Endothelial cell of umbilical vein (primary cell): ENCODE measurements around the gene ALG13. TPM values are rescaled to one million over a fixed set of nuclear protein-coding genes. Genes with fewer than 3 reads are reported as not detected.

Experiments used
- BruUV-seq: library from RNA; stranded (reverse); fragments of 400-500 nt; replicated peaks from 2 replicates; lab custom pipeline; 2021; lab: Mats Ljungman, UMichigan
- CTCF ChIA-PET: fragments of 300-600, 350-600 bp; sonication (Branson Sonifier 250); formaldehyde crosslinking; loops from one replicate; lab custom pipeline; 2021; ENCODE audit warnings: antibody characterized with exemption, inconsistent platforms; lab: Charles Lee
- POLR2A ChIA-PET: fragments of 300-600, 350-600 bp; sonication (Branson Sonifier 250); formaldehyde crosslinking; loops from one replicate; lab custom pipeline; 2021; ENCODE audit warnings: antibody characterized with exemption, inconsistent platforms; lab: Charles Lee
- DNase-seq: peaks from one replicate; pipeline ENCODE4 v3.0.0-alpha.2; 2011; ENCODE audit warnings: low read depth, low spot score
- FAIRE-seq: peaks from 2 replicates; lab custom pipeline; 2011; peaks lifted over from hg19 to GRCh38; lab: Jason Lieb, UNC
- H2AFZ ChIP-seq: 2 replicates; pipeline ENCODE4 v1.6.0; 2012; ENCODE audit warnings: low read depth, low read length, control low read depth, inconsistent platforms
- H3K27ac ChIP-seq: 2 replicates; pipeline ENCODE4 v1.5.1; 2011; ENCODE audit warnings: low read depth, mild to moderate bottlenecking, control low read depth, low read length, moderate library complexity; ENCODE audit not compliant: insufficient read depth
- H3K27me3 ChIP-seq, 2 experiments: 2 replicates each; pipeline versions ENCODE4 v1.6.0 to v1.6.1; 2011; ENCODE audit warnings: low read length in 2 of 2, mixed read lengths in 1 of 2; ENCODE audit not compliant: control insufficient read depth in 2 of 2, insufficient read depth in 2 of 2
- H3K36me3 ChIP-seq, 2 experiments: 2 replicates in 1 of 2; 3 replicates in 1 of 2; pipeline ENCODE4 v1.5.1; 2011; ENCODE audit warnings: low read length in 2 of 2, mild to moderate bottlenecking in 1 of 2, moderate library complexity in 1 of 2; ENCODE audit not compliant: control insufficient read depth in 2 of 2, insufficient read depth in 2 of 2; ENCODE audit errors: extremely low read depth in 1 of 2
- H3K4me1 ChIP-seq: 3 replicates; pipeline ENCODE4 v1.5.1; 2011; ENCODE audit warnings: mild to moderate bottlenecking, low read length; ENCODE audit not compliant: control insufficient read depth, insufficient read depth; ENCODE audit errors: extremely low read depth
- H3K4me2 ChIP-seq: 2 replicates; pipeline ENCODE4 v1.6.1; 2011; ENCODE audit warnings: low read length, control low read depth, mixed read lengths; ENCODE audit not compliant: insufficient read depth
- H3K4me3 ChIP-seq, 3 experiments: fragments of 200-600 bp in 1 of 3; sonication (generic), shearing (Covaris generic) in 1 of 3; replicated peaks in 1 of 3; 2 replicates each; pipeline ENCODE4 v1.5.1; 2011 to 2016; ENCODE audit warnings: control low read depth in 3 of 3, low read length in 3 of 3, mild to moderate bottlenecking in 2 of 3, inconsistent platforms in 1 of 3, low read depth in 1 of 3, moderate library complexity in 1 of 3; ENCODE audit not compliant: insufficient read depth in 1 of 3
- H3K79me2 ChIP-seq: 2 replicates; pipeline ENCODE4 v1.6.0; 2012; ENCODE audit warnings: low read length, inconsistent platforms; ENCODE audit not compliant: control insufficient read depth, insufficient read depth
- H3K9ac ChIP-seq: replicated peaks from 2 replicates; pipeline ENCODE3; 2011; ENCODE audit warnings: low read length, control low read depth; ENCODE audit not compliant: insufficient read depth; ENCODE audit errors: extremely low read depth
- H3K9me1 ChIP-seq: replicated peaks from 3 replicates; pipeline ENCODE4 v1.6.0; 2011; ENCODE audit warnings: mild to moderate bottlenecking, low read length; ENCODE audit not compliant: control insufficient read depth, insufficient read depth; ENCODE audit errors: extremely low read depth
- H3K9me3 ChIP-seq: replicated peaks from 2 replicates; pipeline ENCODE4 v1.5.1; 2012; ENCODE audit warnings: low read length, inconsistent platforms; ENCODE audit not compliant: control insufficient read depth, insufficient read depth
- H4K20me1 ChIP-seq: replicated peaks from 2 replicates; pipeline ENCODE3; 2011; ENCODE audit warnings: mild to moderate bottlenecking, low read length; ENCODE audit not compliant: control insufficient read depth, insufficient read depth; ENCODE audit errors: extremely low read depth
- CTCF ChIP-seq, 2 donors: IDR thresholded peaks; 1 replicate in 1 of 2; 2 replicates in 1 of 2; pipeline ENCODE4 v1.5.1; 2011; ENCODE audit warnings: low read length in 2 of 2, mild to moderate bottlenecking in 2 of 2, moderate library complexity in 2 of 2, control low read depth in 1 of 2, inconsistent platforms in 1 of 2, low read depth in 1 of 2; ENCODE audit not compliant: insufficient read depth in 1 of 2; ENCODE audit errors: extremely low read depth in 1 of 2
- EZH2 ChIP-seq: IDR thresholded peaks from 2 replicates; pipeline ENCODE4 v1.6.1; 2012; ENCODE audit warnings: borderline replicate concordance, low read depth, mild to moderate bottlenecking, moderate library complexity, low read length, inconsistent platforms; ENCODE audit not compliant: severe bottlenecking
- FOS ChIP-seq: IDR thresholded peaks from 2 replicates; pipeline ENCODE4 v1.6.1; 2011; ENCODE audit warnings: mild to moderate bottlenecking, low read length, moderate library complexity, borderline replicate concordance; ENCODE audit not compliant: insufficient read depth
- GATA2 ChIP-seq: IDR thresholded peaks from 2 replicates; pipeline ENCODE4 v1.7.0; 2011; ENCODE audit warnings: low read depth, mild to moderate bottlenecking, moderate library complexity, mixed read lengths, low read length; ENCODE audit not compliant: insufficient read length, insufficient read depth
- JUN ChIP-seq: IDR thresholded peaks from 2 replicates; pipeline ENCODE4 v1.6.1; 2011; ENCODE audit warnings: borderline replicate concordance, low read depth; ENCODE audit not compliant: insufficient read length, insufficient read depth
- MAX ChIP-seq: IDR thresholded peaks from 2 replicates; pipeline ENCODE4 v1.6.1; 2011; ENCODE audit not compliant: insufficient read depth, insufficient read length
- MYC ChIP-seq: IDR thresholded peaks from one replicate; pipeline ENCODE4 v1.6.1; 2011; ENCODE audit warnings: mild to moderate bottlenecking, low read depth, low read length
- POLR2A ChIP-seq: IDR thresholded peaks from 2 replicates; pipeline ENCODE4 v1.6.1; 2012; ENCODE audit warnings: low read depth, mild to moderate bottlenecking, control low read depth, low read length
- POLR2AphosphoS5 ChIP-seq: IDR thresholded peaks from 2 replicates; pipeline ENCODE4 v1.6.1; 2012; ENCODE audit warnings: low read depth, mild to moderate bottlenecking, control low read depth, low read length, moderate library complexity; ENCODE audit not compliant: insufficient read depth
- dilution Hi-C: fragments of 300-500 bp; cut with MboI; formaldehyde crosslinking; loops from one replicate; pipeline ENCODE4 v1.15.0; 2019; ENCODE audit warnings: low sequenced_read_pairs; ENCODE audit not compliant: extremely low pct_ligation_motif_present
- intact Hi-C: fragments of 100-400 bp; cut with micrococcal nuclease; formaldehyde crosslinking; loops from one replicate; pipeline ENCODE4 v1.10.0; 2022
- polyA plus RNA-seq, 4 experiments: library from polyadenylated mRNA; depleted of rRNA in 3 of 4; stranded (reverse) in 3 of 4; unstranded in 1 of 4; fragments of >200 nt; gene quantifications; 2 replicates each; pipeline versions ENCODE4 v1.2.1 to v1.2.3, GENCODE V29; 2011 to 2012; ENCODE audit warnings: missing spikeins in 1 of 4
- total RNA-seq: library from RNA; stranded (reverse); gene quantifications from 2 replicates; pipeline ENCODE4 v1.2.3, GENCODE V29; 2021

ALG13 gene
- total and polyA plus RNA-seq, 2 donors (not counting 3 experiments of a cell fraction or from before 2014, with no cell fraction given): 37.9 to 59.2 TPM

- no peaks in the 10 kb centered on the region for H4K20me1 ChIP-seq
- no peak overlapping the region for H2AFZ ChIP-seq
- H3K4me1 ChIP-seq: no peaks in the 10 kb centered on the region
- no peak overlapping the region for H3K9ac ChIP-seq
- H3K9me3 ChIP-seq: no peaks in the 10 kb centered on the region
- intact Hi-C loops: no loop called here
- TF ChIP-seq MYC: no peak
- no peak for TF ChIP-seq GATA2
- no peak for TF ChIP-seq CTCF (IDR thresholded peaks at IDR 0.05; ENCODE audit: extremely low read depth in 1 of 2, insufficient read depth in 1 of 2, low read depth in 1 of 2, low read length in 2 of 2)
- TF ChIP-seq JUN: no peak
- no peak for TF ChIP-seq POLR2AphosphoS5
- TF ChIP-seq MAX: no peak
- no peak for TF ChIP-seq EZH2
- no peak for TF ChIP-seq FOS
- TF ChIP-seq POLR2A: no peak
- FAIRE-seq: no peak
- H3K79me2 ChIP-seq: no peaks in the 10 kb centered on the region
- no peaks in the 10 kb centered on the region for H3K36me3 ChIP-seq
- no TSS peak for BruUV-seq
- no peak overlapping the region for H3K4me2 ChIP-seq
- dilution Hi-C loops: no loop called here
- DNase-seq: no peak
- H3K27ac ChIP-seq: no peak overlapping the region
- H3K27me3 ChIP-seq: no peaks in the 10 kb centered on the region
- H3K4me3 ChIP-seq: no peak overlapping the region
- ChIA-PET POLR2A (no interaction called here), CTCF (no interaction called here)
- no peaks in the 10 kb centered on the region for H3K9me1 ChIP-seq
Measured at GRCh38 chrX:111652719-111653118, 28.3 kb upstream of the ALG13 start.
